Measurements from ENCODE around the gene DPP6.

The DPP6 gene

GRCh38 chr7:154911862-154912455 is 859.8 kb downstream of the DPP6 start:
- ChIA-PET CTCF (interaction anchor here (0.8 to 8.2 kb wide), 8 partner anchors 8 to 813 kb away, joined by 3 to 67 read pairs (median 6); no protein-coding TSS in a partner anchor), POLR2A (no interaction called here)
- TF ChIP-seq, protein P1, sequence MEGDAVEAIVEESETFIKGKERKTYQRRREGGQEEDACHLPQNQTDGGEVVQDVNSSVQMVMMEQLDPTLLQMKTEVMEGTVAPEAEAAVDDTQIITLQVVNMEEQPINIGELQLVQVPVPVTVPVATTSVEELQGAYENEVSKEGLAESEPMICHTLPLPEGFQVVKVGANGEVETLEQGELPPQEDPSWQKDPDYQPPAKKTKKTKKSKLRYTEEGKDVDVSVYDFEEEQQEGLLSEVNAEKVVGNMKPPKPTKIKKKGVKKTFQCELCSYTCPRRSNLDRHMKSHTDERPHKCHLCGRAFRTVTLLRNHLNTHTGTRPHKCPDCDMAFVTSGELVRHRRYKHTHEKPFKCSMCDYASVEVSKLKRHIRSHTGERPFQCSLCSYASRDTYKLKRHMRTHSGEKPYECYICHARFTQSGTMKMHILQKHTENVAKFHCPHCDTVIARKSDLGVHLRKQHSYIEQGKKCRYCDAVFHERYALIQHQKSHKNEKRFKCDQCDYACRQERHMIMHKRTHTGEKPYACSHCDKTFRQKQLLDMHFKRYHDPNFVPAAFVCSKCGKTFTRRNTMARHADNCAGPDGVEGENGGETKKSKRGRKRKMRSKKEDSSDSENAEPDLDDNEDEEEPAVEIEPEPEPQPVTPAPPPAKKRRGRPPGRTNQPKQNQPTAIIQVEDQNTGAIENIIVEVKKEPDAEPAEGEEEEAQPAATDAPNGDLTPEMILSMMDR (IDR thresholded peaks at IDR 0.05; ENCODE audit: control extremely low read depth, extremely low read depth, low read depth, missing control alignments): no peak
- no peak for DNase-seq (ENCODE audit: extremely low spot score)

GRCh38 chr7:154912871-154913637 is 860.9 kb downstream of the DPP6 start:
- ChIA-PET POLR2A (no interaction called here), CTCF (interaction anchor here (0.8 to 8.2 kb wide), 12 partner anchors 9 to 858 kb away, joined by 3 to 67 read pairs (median 5); no protein-coding TSS in a partner anchor)
- TF ChIP-seq, protein P1 (IDR thresholded peaks at IDR 0.05; ENCODE audit: control extremely low read depth, extremely low read depth, low read depth, missing control alignments): no peak
- no peak for DNase-seq (ENCODE audit: extremely low spot score)

DNA sequence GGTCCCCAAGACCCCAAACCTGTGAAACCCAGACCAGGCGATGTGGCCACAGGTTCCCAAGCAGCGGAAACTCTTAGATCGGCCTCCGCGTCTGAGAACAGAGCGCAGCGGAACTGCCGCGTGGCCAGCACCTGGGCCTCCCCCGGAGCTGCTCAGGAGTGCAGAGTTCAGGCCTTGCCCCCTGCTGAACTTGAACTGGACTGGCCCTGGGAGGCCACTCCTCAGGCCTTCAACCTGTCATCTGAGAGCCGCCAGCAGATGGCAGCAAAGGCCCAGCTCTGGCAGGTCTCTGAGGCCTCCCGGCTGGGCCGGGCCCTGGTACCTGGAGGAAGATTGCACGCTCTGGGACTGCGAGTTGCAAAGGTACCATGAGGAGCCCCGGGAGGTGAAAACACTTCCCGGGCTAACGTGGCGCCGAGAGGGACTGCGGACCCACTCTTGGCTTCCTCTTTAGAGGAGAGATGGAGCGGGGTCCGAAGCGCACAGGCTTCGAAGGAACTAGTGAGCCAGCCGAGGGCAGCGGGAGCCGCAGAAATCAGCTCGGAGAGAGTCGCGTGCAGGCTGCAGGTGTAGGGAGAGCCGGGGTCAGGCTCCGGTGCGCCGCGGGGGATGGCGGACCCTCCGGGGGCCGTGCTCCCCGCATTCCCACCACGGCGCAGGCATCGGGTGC is 861.6 kb downstream of the DPP6 start:
- ChIA-PET CTCF (interaction anchor here (0.8 to 8.2 kb wide), 17 partner anchors 10 to 858 kb away, joined by 3 to 67 read pairs (median 4); no protein-coding TSS in a partner anchor), POLR2A (no interaction called here)
- TF ChIP-seq, protein P1 (IDR thresholded peaks at IDR 0.05; ENCODE audit: control extremely low read depth, extremely low read depth, low read depth, missing control alignments): peak; percentile 97
- DNase-seq (ENCODE audit: extremely low spot score): peak; percentile 87

DNA sequence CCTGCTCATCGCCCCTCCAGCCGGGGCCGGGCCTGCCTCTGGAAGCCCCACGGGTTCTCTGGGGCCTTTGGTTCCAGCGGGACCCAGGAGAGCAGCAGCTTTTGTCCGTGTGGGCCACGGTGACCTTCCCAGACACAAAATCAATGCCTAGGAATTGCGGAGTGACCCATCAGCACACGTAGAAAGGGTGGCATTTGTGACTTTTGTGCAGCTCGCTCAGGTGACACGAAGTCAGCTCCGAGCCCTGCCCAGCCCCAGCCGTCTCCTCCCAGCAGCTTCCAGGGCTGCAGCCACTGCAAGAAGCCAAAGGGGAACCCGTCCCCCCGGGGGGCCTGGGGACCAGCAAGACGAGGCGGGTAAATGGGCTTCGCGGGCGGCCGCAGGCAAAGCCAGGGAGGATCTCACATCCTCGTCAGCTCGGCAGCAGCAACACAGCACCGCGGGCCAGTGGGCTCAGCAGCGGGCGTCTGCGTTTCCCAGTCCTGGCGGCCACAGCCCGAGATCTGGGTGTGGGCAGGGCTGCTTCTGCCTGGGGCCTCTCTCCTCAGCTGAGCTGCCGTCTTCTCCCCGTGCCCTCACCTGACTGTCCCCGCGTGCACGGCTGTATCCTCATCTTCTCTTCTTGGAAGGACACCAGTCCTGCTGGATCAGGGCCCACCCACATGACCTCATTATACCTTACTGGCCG is 862.3 kb downstream of the DPP6 start:
- POLR2A ChIA-PET: no interaction called here
- TF ChIP-seq, protein P1 (IDR thresholded peaks at IDR 0.05; ENCODE audit: control extremely low read depth, extremely low read depth, low read depth, missing control alignments): no peak
- CTCF ChIA-PET: interaction anchor here (0.6 to 8.2 kb wide), 18 partner anchors 9 to 857 kb away, joined by 3 to 67 read pairs (median 4); no protein-coding TSS in a partner anchor
- DNase-seq (ENCODE audit: extremely low spot score): no peak

- DNase-seq (ENCODE audit: extremely low spot score): no peak
These were observed 862.8 kb downstream of the DPP6 start for GRCh38 chr7:154914996-154915380.

More at GRCh38 chr7:154914996-154915380, 862.8 kb downstream of the DPP6 start:
- CTCF ChIA-PET: interaction anchor here (0.6 to 8.2 kb wide), 11 partner anchors 8 to 442 kb away, joined by 3 to 67 read pairs (median 3); no protein-coding TSS in a partner anchor
- TF ChIP-seq, protein P1 (IDR thresholded peaks at IDR 0.05; ENCODE audit: control extremely low read depth, extremely low read depth, low read depth, missing control alignments): no peak
- POLR2A ChIA-PET: no interaction called here

Data from GM10248 (cell line).